Fibroblast of gingiva (primary cell): ENCODE measurements around the gene ANKRD11.
"Not testable (repeated sequence)": the region's sequence is repeated elsewhere in the genome, so short reads cannot be mapped to it uniquely, and the experiment has no call there.

ENCODE experiments used
- DNase-seq: peaks from one replicate; pipeline ENCODE4 v3.0.0-alpha.2; 2011; ENCODE audit warnings: low read depth

The ANKRD11 gene

DNA sequence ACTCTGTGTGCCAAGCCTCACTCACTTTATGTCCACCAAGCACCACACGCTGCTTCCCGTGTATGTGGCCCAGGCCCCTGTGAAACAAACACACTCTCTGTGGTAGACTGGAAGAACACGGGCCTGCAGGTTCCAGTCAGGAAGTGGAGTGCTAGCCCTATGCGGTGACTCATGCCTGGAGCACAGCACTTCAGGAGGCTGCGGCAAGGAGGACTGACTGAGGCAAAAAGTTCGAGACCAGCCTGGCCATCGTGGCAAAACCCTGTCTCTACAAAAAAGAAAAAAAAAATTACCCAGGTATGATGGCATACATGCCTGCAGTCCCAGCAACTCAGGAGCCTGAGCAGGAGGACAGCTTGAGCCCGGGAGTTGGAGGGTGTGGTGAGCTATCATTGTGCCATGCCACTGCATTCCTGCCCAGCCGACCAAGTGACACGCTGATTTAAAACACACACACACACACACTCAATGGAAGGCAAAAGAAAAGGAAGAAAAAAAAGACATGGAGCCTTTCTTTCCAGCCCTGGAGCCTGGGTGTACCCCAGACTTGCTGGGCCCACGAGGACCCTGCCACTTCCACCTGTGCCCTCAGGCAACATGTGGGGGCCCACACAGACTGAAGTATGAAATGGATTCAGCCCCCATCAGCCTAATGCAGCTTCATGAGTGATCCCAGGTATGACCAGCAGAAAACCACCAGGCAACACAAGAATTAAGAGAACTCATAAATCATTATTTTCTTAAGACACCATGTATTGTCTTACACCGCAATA, 126.6 kb downstream of the ANKRD11 start:
- peak; percentile 49 for DNase-seq

DNA sequence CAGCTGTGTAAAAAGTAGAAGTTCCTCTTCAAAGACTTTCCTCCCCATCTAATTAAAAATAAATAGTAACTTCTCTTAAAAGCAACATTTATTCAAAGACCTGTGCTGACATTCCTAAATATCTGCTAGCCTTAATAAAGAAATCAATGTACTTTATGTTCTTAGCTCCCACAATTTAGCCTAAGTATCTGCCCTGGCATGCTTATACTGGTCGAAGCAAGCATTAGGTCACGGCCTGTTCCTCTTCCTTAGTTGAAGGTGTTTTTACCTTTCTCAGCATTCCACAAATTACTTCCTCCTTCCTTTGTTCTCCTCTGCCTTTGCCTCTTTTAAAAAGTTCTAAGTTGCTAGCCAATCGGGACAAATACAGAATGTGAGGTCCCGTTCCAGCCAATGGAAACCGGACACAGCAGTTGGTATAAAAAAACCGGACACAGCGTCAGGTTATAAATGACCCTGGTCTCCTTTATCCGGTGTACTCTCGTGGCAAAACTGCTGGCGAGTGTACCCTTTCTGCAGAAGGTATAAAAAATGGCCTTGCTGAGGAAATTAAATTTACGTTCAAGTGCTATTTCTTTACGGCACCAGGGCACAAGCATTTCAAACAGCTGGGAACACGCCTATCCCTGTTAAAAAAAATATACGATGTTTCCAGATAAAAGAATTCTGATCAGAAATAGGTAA, 127.7 kb downstream of the ANKRD11 start:
- DNase-seq: not testable (repeated sequence)

DNA sequence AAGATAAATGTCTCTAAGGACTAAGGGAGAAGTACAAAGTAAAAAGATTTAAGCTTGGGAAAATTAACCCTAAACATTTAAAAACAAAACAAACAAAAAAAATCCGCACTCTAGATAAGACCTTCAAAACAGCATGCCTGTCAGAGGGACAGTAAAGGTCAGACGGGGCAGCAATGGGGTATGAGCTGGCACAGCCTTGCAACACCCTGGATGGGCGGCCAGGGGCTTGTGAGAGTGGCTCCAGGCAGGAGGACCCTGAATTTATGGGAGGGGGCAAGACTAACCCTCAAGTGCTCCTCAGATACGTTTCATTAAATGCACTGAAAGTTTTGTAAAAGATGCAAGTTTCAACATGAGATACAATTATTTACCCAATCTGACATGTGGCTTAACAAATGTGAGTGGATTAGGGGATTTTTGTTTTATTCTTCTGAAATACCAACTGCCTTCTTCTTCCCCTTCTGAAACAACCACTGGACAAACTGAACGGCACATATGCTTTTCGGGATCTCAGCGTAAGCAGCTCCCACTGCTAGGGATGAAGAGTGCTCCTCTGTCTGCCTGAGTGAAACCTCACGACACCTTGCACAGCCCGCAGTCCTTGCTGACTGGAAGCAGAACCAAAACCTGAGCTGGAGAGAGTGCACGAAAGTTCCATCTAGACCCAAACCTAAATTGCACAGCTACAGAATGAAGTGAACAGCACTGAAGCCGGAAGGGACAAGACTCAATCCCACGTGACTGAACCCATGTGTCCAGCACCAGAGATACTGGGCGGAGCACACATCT, 128.4 kb downstream of the ANKRD11 start:
- DNase-seq: no peak

DNA sequence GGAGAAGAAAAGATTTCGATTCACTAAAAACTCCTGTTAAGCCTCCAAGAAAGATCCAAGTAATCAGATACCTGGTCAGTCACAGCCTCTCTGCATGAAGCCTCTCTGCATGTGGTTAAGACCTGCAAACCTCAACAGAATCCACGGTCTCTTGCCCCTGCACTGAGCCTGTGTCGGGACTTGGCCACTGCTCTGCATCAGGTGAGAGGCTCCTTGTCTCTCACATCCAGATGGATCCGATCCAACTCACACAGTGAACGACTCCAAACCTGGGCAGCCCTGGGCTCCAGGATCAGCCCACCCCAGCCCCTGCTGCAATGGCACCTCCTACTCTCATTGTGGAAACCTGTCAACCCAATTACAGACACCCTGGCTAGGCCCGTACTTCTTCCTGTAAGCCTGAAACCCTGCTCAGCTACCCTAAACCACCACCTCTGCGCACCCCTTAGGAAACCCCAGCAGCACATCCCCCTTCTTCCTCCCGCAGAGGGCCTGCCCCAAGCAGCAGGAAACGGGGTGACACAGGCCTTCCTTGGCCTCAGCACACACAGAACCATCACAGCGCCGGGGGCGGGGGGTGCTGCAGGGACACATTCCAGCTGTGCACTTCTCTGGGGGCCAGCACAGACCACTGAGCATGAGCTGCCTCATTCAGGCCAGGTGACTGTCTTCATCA, 129.5 kb downstream of the ANKRD11 start:
- no peak for DNase-seq

DNA sequence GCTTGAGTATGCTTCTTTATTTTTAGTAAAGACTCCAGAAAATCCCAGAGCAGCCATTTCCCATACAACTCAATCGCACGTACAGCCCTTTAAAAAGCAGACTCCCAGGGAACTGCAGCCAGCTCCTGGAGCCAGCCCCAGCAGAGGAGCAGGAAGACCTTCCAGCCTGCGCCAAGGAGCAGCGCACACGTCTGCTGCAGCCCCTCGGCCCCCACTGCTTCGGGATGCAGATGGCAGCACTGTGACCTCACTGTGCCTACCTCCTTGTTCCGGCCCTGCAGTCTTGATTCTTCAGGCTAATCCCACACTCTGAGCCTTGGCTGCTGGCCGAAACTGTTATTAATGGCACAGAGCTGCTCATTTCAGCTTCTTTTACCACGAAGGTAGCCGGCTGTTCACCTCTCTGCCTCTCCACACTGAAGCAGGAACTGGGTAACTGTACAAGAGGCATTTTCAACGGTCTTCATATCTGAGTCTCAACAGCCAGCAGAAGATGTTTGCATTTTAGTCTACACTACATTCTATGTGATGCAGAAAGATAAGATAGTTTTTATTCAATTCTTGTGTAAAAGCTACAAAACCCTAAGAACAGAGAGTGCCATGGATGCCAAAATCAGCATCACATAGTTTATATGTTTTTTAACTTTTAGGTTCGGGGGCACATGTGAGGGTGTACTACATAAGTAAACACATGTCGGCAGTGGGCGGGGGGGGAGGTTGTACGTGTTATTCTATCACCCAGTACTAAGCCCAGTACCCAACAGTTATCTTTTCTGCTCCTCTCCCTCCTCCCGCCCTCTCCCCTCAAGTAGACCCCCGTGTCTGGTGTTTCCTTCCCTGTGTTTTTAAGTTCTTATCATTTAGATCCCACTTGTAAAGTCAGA, 130.9 kb downstream of the ANKRD11 start:
- no peak for DNase-seq

DNA sequence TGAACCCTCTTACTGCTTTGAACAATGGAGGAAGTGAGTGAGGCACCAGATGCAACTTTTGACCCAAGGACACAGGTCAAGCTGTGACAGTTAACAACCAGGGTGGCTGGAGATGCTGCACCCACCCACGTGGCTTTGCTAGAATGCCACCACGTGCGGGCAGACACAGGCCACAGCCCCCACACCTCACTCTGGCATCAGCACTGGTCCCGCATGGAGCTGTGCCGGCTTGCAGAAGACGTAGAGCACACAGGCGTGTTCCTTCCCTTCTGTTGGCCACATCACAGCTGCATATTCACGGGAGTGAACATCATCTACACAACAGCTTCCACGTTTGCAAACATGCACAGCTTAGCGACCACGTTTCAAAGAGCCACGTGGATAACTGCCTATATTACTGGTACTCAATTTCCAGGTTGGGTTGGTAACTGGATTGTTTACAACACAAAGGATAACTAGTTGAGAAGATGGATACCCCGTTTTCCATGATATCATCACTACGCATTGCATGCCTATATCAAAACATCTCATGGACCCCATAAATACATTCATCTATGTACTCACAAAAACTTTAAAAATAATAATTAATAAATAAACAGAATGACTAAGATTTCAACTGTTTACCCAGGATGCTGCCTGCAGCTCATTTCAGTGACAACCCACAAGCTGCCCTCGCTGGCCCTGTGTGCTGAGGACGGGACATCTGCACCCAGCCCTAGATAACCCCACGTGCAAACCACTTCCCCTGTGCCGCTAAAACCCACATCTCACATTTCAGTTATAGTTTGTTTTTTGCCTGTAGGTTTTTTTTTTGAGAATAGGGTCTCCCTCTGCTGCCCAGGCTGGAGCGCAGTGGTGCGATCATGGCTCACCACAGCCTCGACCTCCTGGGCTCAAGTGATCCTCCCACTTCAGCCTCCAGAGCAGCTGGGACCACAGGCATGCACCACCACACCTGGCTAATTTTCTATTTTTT, 132.0 kb downstream of the ANKRD11 start:
- no peak for DNase-seq

DNA sequence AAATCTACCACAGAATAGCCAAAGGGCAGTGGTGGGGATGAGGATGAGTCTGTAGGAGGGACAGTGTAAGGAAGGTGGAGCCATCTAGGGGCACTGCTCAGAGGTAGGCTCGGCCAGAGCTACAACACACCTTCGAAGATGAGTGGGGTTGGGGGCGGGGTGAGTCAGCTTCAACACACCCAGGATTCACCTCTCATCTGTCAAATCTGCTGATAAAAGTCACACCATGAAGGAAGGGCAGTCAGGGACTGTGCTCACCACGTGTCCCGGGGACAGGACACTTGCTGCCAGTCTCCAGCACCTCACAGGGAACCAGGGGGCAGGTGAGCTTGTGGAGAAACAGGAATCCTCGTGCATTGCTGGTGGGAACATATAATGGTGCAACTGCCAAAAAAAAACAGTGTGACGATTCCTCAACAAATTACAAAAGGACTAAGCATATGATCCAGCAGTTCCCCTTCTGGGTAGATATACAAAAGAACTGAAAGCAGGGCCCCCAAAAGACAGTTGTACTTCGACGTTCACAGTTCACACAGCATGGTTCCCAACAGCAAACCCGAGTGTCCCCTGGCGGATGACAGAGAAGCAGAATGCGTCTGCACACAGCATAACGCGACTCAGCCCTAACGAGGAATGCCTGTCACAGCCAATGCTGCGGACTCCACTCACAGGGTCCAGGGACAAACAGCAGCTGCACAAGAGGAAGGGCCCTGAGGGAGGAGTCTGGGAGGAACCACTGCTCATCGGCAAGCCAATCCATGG, 133.1 kb downstream of the ANKRD11 start:
- DNase-seq: no peak

DNA sequence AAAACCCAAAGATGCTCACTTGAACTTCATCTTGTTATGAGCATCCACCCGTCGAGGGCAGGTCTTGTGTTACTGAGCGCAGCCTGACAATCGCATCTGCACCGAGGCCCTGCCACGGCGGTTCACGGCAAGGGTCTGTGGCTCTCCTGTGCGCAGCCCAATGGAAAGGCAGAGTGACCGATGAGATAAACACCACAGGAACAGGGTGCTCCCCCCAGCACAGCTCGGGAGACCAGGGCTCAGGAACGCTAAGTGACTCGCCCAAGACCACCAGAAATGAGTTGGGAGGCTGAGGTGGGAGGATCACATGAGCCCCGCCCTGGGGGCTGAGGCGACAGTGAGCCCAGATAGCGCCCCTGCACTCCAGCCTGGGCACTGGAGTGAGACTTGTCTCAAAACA, 134.7 kb downstream of the ANKRD11 start:
- DNase-seq: no peak

DNA sequence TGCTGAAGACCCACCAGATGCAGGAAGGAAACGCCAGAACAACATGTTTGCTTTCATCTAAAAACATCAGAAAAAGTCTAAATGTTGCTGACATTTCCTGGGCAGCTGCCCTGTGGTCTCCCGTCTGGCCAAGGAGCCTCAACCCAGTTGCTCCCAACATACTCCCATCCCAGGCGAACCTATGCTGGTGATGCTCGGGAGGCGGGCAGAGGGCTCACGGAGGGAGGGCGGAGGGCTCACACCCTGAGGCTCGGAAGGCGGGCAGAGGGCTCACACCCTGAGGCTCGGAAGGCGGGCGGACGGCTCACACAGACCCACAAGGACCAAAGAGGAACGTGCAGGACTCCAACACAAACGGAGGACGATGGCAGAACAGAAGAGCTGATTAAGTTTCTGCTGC, 135.4 kb downstream of the ANKRD11 start:
- no peak for DNase-seq

DNA sequence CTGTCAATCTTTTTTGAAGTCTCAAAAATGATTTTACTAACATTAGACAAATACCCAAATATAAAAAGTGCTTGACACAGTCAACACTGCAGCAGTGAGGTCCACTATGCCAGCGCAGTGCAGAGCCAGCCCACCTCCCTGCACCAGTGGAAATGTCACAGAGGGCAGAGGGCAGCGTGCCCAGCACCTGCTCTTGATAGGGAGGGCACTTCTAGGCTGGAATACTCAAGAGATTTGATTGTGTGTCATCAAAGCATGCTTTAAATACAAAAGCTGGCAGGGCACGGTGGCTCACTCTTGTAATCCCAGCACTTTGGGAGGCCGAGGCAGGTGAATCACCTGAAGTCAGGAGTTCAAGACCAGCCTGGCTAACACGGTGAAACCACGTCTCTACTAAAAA, 136.0 kb downstream of the ANKRD11 start:
- no peak for DNase-seq

DNA sequence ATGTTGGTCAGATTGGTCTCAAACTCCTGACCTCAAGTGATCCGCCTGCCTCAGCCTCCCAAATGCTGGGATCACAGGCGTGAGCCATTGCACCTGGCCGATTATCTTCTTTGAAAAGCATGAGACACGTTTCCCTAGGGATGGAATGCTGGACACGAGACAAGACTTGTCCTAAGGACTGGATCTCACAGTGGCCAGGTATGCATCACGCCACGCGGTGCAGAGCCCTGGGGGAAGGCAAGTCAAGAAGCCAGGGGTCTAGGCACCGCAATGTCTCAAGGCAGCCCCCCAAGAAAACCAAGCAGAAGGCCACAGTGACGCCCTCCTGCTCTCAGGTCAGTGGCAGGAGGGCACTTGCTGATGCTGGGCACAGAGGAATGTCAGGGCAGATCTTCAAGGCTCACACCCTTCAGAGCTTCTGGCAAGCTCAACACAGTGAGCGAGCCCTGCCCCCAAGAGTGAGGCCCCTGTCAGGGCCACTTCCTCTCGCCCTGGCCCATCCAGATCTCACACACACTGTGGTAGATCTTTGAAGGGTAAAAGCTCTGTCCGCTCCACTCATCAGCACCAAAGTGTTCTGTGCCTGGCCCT, 138.2 kb downstream of the ANKRD11 start:
- DNase-seq: no peak

DNA sequence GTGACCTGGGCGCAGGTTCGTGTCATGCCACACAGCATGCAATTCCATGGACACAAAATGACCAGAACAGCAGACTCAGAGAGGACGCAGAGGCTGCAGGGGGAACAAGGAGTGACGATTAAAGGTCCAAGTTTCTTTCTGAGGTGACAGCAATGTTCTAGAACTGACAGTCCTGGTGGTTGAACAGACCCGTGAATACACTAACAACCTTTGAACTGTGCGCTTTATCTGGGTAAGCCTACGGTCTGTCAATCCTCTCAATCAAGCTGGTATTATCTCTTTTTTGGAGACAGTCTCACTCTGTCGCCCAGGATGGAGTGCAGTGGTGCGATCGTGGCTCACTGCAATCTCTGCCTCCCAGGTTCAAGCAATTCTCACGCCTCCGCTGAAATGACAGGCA, 138.7 kb downstream of the ANKRD11 start:
- DNase-seq: no peak

DNA sequence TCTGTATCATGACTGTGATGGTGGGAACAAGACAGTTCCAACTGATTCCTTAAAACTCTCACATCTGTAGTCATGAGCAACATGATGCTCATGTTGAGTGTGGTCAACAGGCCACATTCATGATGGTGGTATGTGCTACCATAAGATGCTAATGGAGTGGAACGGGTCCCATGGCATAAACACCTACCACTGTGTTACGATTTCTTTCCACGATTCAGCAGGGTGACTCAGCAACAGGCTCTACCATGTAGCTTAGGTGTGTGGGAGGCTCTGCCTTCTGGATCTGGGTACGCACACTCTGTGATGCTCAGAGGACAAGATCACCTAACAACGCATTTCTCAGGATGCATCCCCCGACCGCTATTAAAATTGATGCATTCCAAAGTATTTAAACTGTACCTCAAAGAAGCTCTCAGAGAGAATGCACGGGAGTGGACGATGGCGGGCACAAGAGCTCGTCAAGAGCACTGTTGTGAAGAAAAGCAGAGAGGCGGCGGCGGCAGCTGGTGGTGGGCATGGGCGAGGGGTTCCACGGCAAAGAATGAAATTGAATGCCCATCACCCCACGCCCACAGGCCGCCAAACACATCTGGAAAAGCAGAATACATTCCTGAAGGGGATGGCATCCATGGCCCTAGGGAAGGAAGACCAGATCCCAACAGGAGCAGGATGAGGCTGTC, 139.5 kb downstream of the ANKRD11 start:
- DNase-seq: no peak

DNA sequence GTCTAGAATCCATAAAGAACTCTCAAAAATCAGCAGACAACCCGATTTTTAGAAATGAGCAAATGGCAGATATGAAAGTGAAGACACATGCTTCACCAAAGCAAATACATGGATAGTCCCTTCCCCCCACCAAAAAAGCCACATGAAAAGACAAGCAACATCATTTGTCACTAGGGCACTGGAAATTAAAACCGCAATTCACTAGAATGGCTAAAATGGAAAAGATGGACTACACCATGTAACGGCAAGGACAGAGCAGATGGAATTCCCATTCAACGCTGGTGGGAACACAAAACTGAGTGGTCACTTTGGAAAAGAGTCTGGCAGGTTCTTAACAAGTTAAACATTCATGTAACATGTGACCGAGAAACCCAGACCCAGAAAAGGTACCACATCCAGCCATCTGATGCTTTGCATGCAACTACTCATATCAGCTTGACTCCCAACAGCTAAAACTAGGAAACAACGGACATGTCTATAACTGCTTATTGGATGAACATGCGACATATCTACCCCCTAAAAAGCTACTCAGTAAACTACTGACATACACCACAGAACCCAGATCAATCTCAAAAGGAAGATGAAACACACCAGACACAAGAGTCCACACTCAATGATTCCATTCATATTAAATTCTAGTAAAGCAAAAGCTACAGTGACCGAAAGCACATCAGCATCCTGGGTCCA, 140.3 kb downstream of the ANKRD11 start:
- no peak for DNase-seq

DNA sequence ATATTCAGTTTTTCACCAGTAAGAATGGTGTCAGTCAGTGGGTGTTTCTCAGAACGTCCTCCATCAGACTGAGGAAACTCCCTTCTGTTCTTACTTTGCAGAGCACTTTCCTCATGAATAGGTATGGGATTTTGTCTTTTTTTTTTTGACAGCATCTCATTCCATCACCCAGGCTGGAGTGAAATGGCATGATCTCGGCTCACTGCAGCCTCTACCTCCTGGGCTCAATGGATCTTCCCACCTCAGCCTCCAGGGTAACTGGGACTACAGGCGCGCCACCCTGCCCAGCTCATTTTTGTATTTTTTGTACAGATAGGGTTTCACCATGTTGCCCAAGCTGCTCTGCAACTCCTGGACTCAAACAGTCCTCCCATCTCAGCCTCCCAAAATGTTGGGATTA, 142.6 kb downstream of the ANKRD11 start:
- DNase-seq: no peak

DNA sequence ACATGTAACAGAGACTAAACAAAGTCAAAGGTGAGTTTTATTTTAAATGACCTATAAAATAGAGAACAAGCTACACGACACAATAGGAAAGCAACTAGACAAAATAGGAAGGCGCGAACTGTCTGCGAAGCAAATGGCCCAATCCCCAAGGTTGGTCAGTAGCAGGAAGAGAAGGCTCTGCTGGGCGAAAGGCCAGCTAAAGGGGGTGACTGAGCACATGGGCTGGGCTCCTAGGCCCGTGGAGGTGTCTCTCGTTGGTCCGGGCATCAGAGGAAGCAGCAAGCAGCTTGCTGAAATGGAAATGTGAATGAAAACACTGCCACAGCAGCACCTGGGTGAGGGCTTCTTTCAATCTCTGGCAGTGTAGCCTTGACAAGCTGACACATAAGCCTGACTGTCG, 143.5 kb downstream of the ANKRD11 start:
- no peak for DNase-seq

DNA sequence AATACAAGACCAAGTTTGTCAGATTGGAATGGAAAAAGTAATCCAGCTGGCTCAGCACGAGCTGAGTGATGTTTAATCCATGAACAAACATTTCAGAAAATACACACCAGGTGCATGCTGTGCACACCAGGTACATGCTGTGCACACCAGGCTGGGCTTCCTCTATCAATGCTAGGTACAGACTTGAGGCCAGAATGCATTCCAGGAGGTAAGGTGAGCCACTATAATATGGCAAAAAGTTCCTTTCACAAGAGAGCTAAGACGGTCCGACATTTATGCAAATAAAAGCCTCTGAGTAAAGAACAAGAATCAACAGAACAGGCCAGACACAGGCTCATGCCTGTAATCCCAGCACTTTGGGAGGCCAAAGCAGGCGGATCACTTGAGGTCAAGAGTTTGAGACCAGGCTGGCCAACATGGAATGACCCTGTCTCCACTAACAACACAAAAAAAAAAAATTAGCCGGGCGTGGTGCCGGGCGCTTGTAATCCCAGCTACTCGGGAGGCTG, 144.7 kb downstream of the ANKRD11 start:
- DNase-seq: no peak
